H9 (cell line): Measurements from ENCODE around the gene FAM240A. TPM values are rescaled to one million over a fixed set of nuclear protein-coding genes. Genes with fewer than 3 reads are reported as not detected.

ENCODE experiments used
- DNase-seq: peaks from one replicate; pipeline ENCODE4 v3.0.0-alpha.2; 2017
- H2AFZ ChIP-seq: one replicate; pipeline ENCODE4 v1.6.1; 2013; ENCODE audit warnings: mild to moderate bottlenecking, low read length, control low read depth, moderate library complexity
- H2AK5ac ChIP-seq: 2 replicates; pipeline ENCODE4 v1.6.1; 2013; ENCODE audit warnings: low read length, control low read depth, mixed read lengths; ENCODE audit not compliant: insufficient read length
- H2BK120ac ChIP-seq: one replicate; pipeline ENCODE4 v1.6.1; 2013; ENCODE audit warnings: low read depth, mild to moderate bottlenecking, low read length, control low read depth, inconsistent platforms; ENCODE audit not compliant: poor library complexity, severe bottlenecking
- H2BK12ac ChIP-seq: 2 replicates; pipeline ENCODE4 v1.6.1; 2013; ENCODE audit warnings: low read length, control low read depth, mixed read lengths, low read depth; ENCODE audit not compliant: insufficient read length
- H2BK15ac ChIP-seq: 2 replicates; pipeline ENCODE4 v1.6.1; 2013; ENCODE audit warnings: low read depth, low read length, control low read depth
- H2BK20ac ChIP-seq: one replicate; pipeline ENCODE4 v1.6.1; 2013; ENCODE audit warnings: low read depth, mild to moderate bottlenecking, low read length, control low read depth, inconsistent platforms; ENCODE audit not compliant: poor library complexity, severe bottlenecking
- H2BK5ac ChIP-seq: 2 replicates; pipeline ENCODE4 v1.6.1; 2013; ENCODE audit warnings: low read length, control low read depth, mixed read lengths; ENCODE audit not compliant: insufficient read length
- H3K14ac ChIP-seq: 2 replicates; pipeline ENCODE4 v1.6.1; 2013; ENCODE audit warnings: low read length, control low read depth; ENCODE audit not compliant: insufficient read depth
- H3K18ac ChIP-seq: 2 replicates; pipeline ENCODE4 v1.6.1; 2013; ENCODE audit warnings: low read depth, mild to moderate bottlenecking, mixed read lengths, low read length, control low read depth; ENCODE audit not compliant: insufficient read length
- H3K23ac ChIP-seq: 2 replicates; pipeline ENCODE4 v1.6.1; 2013; ENCODE audit warnings: low read length, control low read depth, mixed read lengths, low read depth; ENCODE audit not compliant: insufficient read length
- H3K23me2 ChIP-seq: 2 replicates; pipeline ENCODE4 v1.6.1; 2013; ENCODE audit warnings: low read depth, mild to moderate bottlenecking, mixed read lengths, low read length, control low read depth; ENCODE audit not compliant: insufficient read length, poor library complexity, severe bottlenecking
- H3K27ac ChIP-seq: 2 replicates; pipeline ENCODE4 v1.5.1; 2013; ENCODE audit warnings: low read length, control low read depth, mixed read lengths, low read depth; ENCODE audit not compliant: insufficient read length
- H3K27me3 ChIP-seq: 2 replicates; pipeline ENCODE4 v1.6.1; 2013; ENCODE audit warnings: low read length, control low read depth, inconsistent platforms; ENCODE audit not compliant: insufficient read depth
- H3K4ac ChIP-seq: 2 replicates; pipeline ENCODE4 v1.6.1; 2013; ENCODE audit warnings: low read depth, mild to moderate bottlenecking, control low read depth, inconsistent platforms, low read length, moderate library complexity
- H3K4me1 ChIP-seq: 2 replicates; pipeline ENCODE4 v1.6.1; 2013; ENCODE audit warnings: low read length, control low read depth, inconsistent platforms; ENCODE audit not compliant: insufficient read depth
- H3K4me2 ChIP-seq: 2 replicates; pipeline ENCODE4 v1.6.1; 2013; ENCODE audit warnings: low read length, control low read depth, mixed read lengths; ENCODE audit not compliant: insufficient read length, insufficient read depth
- H3K56ac ChIP-seq: 2 replicates; pipeline ENCODE4 v1.6.1; 2013; ENCODE audit warnings: low read depth, mild to moderate bottlenecking, mixed read lengths, low read length, control low read depth; ENCODE audit not compliant: insufficient read length
- H3K79me1 ChIP-seq: 2 replicates; pipeline ENCODE4 v1.6.1; 2013; ENCODE audit warnings: low read depth, mild to moderate bottlenecking, moderate library complexity, low read length, control low read depth, inconsistent platforms; ENCODE audit not compliant: insufficient read depth, poor library complexity, severe bottlenecking
- H3K79me2 ChIP-seq: 2 replicates; pipeline ENCODE4 v1.6.1; 2013; ENCODE audit warnings: low read length, control low read depth, inconsistent platforms; ENCODE audit not compliant: insufficient read depth
- H3K9ac ChIP-seq: 2 replicates; pipeline ENCODE4 v1.6.1; 2013; ENCODE audit warnings: low read length, control low read depth, mixed read lengths; ENCODE audit not compliant: insufficient read length; ENCODE audit errors: extremely low read depth
- H3K9me3 ChIP-seq: one replicate; pipeline ENCODE4 v1.6.1; 2013; ENCODE audit warnings: low read depth, low read length, inconsistent platforms; ENCODE audit not compliant: control insufficient read depth
- H3T11ph ChIP-seq: one replicate; pipeline ENCODE4 v1.6.1; 2013; ENCODE audit warnings: mild to moderate bottlenecking, low read length, control low read depth, inconsistent platforms
- H4K20me1 ChIP-seq: one replicate; pipeline ENCODE4 v1.6.1; 2013; ENCODE audit not compliant: control insufficient read depth, insufficient read length, insufficient read depth
- H4K5ac ChIP-seq: 2 replicates; pipeline ENCODE4 v1.6.1; 2013; ENCODE audit warnings: low read depth, mild to moderate bottlenecking, mixed read lengths, low read length, control low read depth; ENCODE audit not compliant: insufficient read length
- H4K8ac ChIP-seq: replicated peaks from 2 replicates; pipeline ENCODE4 v1.6.1; 2013; ENCODE audit warnings: low read length, control low read depth, mixed read lengths, low read depth; ENCODE audit not compliant: insufficient read length
- H4K91ac ChIP-seq: 2 replicates; pipeline ENCODE4 v1.6.1; 2013; ENCODE audit warnings: low read depth, mild to moderate bottlenecking, moderate library complexity, mixed read lengths, low read length, control low read depth; ENCODE audit not compliant: insufficient read length
- H3K27ac Mint-ChIP-seq, 3 experiments: 2 replicates in 2 of 3; 3 replicates in 1 of 3; pipeline ENCODE4 v1.8.0; 2020 to 2021; ENCODE audit warnings: mixed read lengths in 3 of 3, mild to moderate bottlenecking in 1 of 3, moderate library complexity in 1 of 3
- H3K27me3 Mint-ChIP-seq: 2 replicates; pipeline ENCODE4 v1.8.0; 2021; ENCODE audit warnings: low read depth, mild to moderate bottlenecking, moderate library complexity, mixed read lengths
- H3K36me3 Mint-ChIP-seq, 3 experiments: 2 replicates in 2 of 3; 3 replicates in 1 of 3; pipeline ENCODE4 v1.8.0; 2020 to 2021; ENCODE audit warnings: low read depth in 3 of 3, mixed read lengths in 3 of 3; ENCODE audit not compliant: insufficient read depth in 1 of 3
- H3K4me1 Mint-ChIP-seq, 2 experiments: 2 replicates each; pipeline ENCODE4 v1.8.0; 2020; ENCODE audit warnings: mixed read lengths in 2 of 2
- H3K4me3 Mint-ChIP-seq, 2 experiments: 2 replicates in 1 of 2; 3 replicates in 1 of 2; pipeline ENCODE4 v1.8.0; 2020 to 2021; ENCODE audit warnings: mild to moderate bottlenecking in 2 of 2, mixed read lengths in 2 of 2, moderate library complexity in 1 of 2
- H3K9me3 Mint-ChIP-seq, 2 experiments: 2 replicates in 1 of 2; 3 replicates in 1 of 2; pipeline ENCODE4 v1.8.0; 2020; ENCODE audit warnings: mild to moderate bottlenecking in 2 of 2, mixed read lengths in 2 of 2, moderate library complexity in 1 of 2
- CTCF ChIP-seq: fragments of 200-600 bp; sonication (generic); conservative IDR thresholded peaks from 3 replicates; pipeline ENCODE4 v1.8.0; 2021; ENCODE audit warnings: antibody characterized with exemption, mild to moderate bottlenecking
- WGBS: extraction: QIAGEN DNeasy Blood & Tissue Kit; methylation state at CpG from one replicate; pipeline ENCODE4 v1.1.7; 2013; ENCODE audit warnings: missing lambda C conversion rate, low lambda C conversion rate, mixed read lengths; ENCODE audit not compliant: insufficient read length; ENCODE audit errors: extremely low coverage; 5-methylcytosine and 5-hydroxymethylcytosine counted together
- total RNA-seq: library from RNA; stranded (reverse); gene quantifications from 2 replicates; pipeline ENCODE4 v1.2.1, GENCODE V29; 2021

FAM240A gene
- total RNA-seq, 1 experiment from 2014 or later: 0.11 TPM

DNA sequence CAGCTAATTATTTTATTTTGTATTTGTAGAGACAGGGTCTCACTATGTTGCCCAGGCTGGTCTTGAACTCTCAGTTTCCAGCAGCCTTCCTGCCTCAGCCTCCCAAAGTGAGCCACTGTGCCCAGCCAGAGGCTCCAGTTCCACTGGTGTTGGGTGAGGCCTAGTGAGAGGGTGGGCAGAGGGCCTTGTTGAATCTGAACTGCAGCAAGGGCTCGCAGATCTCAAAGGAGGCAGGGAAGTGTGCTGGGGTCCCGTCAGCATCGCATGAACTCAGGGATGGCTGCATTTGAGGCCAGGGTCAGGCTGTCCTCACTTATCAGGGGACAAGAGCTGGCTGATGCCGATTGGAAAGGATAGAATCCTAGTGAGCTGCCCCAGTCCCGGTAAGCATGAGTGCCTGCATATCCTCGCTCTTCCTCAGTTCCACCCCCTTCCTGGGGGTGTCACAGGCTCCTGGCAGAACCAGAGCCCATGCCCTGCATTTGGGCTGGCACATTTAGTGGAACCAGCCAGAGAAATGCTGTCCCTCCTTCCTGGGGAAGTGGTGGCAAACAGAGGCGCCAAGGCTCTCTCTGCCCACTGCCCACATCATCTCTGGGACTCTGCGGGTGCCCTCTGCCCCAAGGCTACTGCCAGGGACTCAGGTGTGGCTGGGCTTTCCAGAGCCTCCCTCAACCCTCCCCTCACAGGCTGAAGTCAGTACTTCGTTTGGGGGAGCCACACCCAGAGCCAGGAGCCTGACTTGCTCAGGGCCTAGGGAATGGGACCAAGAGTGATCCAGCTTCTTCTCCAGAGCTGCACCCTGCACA, 57.1 kb downstream of the FAM240A start:
- peak; percentile 24 for DNase-seq
- H3K9ac ChIP-seq: no peak overlapping the region
- Mint-ChIP-seq H3K27me3 (no peaks in the 10 kb centered on the region; the same call in none of the 2 replicates), H3K27ac (no peak overlapping the region), H3K9me3 (no peaks in the 10 kb centered on the region), H3K4me1 (peaks cover 2 to 7% of the 10 kb centered on the region in 2 experiments; a peak in 3 of 4 replicates), H3K4me3 (no peak overlapping the region), H3K36me3 (peaks cover 0 to 7% (median 0%) of the 10 kb centered on the region in 3 experiments; a peak in 2 of 7 replicates)
- no peak overlapping the region for H3K14ac ChIP-seq
- no peak overlapping the region for H2BK12ac ChIP-seq
- no peaks in the 10 kb centered on the region for H3K9me3 ChIP-seq
- H2BK120ac ChIP-seq: no peak overlapping the region
- no peak overlapping the region for H3K23ac ChIP-seq
- H3K18ac ChIP-seq: no peak overlapping the region
- no peak overlapping the region for H3K4me2 ChIP-seq
- H3K27ac ChIP-seq: no peak overlapping the region
- H3K4ac ChIP-seq: no peak overlapping the region
- H3T11ph ChIP-seq: no peak overlapping the region
- H2BK5ac ChIP-seq: no peak overlapping the region
- H2BK20ac ChIP-seq: no peak overlapping the region
- H3K27me3 ChIP-seq: no peaks in the 10 kb centered on the region
- no peaks in the 10 kb centered on the region for H4K20me1 ChIP-seq
- no peaks in the 10 kb centered on the region for H3K79me1 ChIP-seq
- H3K4me1 ChIP-seq: no peaks in the 10 kb centered on the region
- no peak overlapping the region for H3K56ac ChIP-seq
- H3K79me2 ChIP-seq: no peaks in the 10 kb centered on the region
- H2AK5ac ChIP-seq: no peak overlapping the region
- H4K8ac ChIP-seq: no peak overlapping the region
- WGBS: no CpG with 5 or more reads among the region's 9 CpGs
- no peak overlapping the region for H4K91ac ChIP-seq
- no peak overlapping the region for H2BK15ac ChIP-seq
- H2AFZ ChIP-seq: no peak overlapping the region
- no peak overlapping the region for H4K5ac ChIP-seq
- no peak for TF ChIP-seq CTCF
- no peaks in the 10 kb centered on the region for H3K23me2 ChIP-seq
